Astrocyte of the cerebellum (primary cell): ENCODE measurements around the gene SELENOM.
"Not testable (repeated sequence)": the region's sequence is repeated elsewhere in the genome, so short reads cannot be mapped to it uniquely, and the experiment has no call there.

Experiments used
- DNase-seq: peaks from one replicate; pipeline ENCODE4 v3.0.0-alpha.2; 2011; ENCODE audit warnings: low read depth
- H3K4me3 ChIP-seq: 2 replicates; pipeline ENCODE4 v1.5.1; 2011; ENCODE audit warnings: mild to moderate bottlenecking, low read depth, low read length, moderate library complexity
- in situ Hi-C: cut with HindIII; loops from 2 replicates; pipeline ENCODE4 v1.10.0; 2017; ENCODE audit warnings: low sequenced_read_pairs
- TF ChIP-seq, protein P1 (sequence below): IDR thresholded peaks from 2 replicates; pipeline ENCODE4 v1.5.1; 2012; ENCODE audit warnings: low read length, low read depth, moderate library complexity, mild to moderate bottlenecking; ENCODE audit errors: missing control alignments

The SELENOM gene

GRCh38 chr22:31080848-31081649 is 26.3 kb downstream of the SELENOM start, which contains the start of gene SMTN:
TSS of gene SMTN (plus strand) at chr22:31081318. CDS start at chr22:31083259, 1,941 bp downstream.
- peak; percentile 64 for DNase-seq
- TF ChIP-seq, protein P1, sequence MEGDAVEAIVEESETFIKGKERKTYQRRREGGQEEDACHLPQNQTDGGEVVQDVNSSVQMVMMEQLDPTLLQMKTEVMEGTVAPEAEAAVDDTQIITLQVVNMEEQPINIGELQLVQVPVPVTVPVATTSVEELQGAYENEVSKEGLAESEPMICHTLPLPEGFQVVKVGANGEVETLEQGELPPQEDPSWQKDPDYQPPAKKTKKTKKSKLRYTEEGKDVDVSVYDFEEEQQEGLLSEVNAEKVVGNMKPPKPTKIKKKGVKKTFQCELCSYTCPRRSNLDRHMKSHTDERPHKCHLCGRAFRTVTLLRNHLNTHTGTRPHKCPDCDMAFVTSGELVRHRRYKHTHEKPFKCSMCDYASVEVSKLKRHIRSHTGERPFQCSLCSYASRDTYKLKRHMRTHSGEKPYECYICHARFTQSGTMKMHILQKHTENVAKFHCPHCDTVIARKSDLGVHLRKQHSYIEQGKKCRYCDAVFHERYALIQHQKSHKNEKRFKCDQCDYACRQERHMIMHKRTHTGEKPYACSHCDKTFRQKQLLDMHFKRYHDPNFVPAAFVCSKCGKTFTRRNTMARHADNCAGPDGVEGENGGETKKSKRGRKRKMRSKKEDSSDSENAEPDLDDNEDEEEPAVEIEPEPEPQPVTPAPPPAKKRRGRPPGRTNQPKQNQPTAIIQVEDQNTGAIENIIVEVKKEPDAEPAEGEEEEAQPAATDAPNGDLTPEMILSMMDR, result no peak
- in situ Hi-C loops, result no loop called here
- H3K4me3 ChIP-seq, result peak within 1 kb of the TSS; percentile 61

DNA sequence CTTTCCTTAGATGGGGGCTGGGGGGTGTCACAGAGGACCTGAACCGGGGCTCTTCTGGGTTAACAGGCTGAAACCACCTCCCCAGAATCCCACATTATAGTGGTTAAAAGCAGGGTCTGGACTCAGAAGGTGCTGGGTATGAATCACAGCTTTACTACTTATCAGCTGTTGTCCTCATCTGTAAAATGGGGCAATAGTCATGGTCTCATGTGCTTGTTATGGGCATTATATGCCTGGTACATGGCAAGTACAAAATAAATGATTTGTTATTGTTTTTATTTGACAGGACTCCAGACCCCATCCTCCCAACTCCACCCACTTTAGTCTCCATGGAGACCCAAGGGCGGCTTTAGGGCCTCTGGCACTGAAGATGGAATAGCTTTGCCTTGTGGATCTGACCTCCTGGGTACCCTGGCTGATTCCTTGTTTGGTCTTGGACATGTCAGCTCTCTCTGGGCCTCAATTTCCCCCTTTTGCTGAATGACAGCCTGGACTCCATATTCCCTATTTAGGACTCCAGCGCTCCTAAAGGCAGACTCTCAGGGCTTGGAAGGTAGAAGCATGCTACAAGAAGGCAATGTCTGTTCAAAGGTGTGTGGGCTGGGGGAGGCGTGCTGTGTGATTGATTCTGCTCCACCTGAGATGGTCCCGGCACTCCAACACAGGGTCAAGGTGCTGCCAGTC is 27.1 kb downstream of the SELENOM start:
- in situ Hi-C loops, result no loop called here
- TF ChIP-seq, protein P1, result no peak
- DNase-seq, result no peak
- H3K4me3 ChIP-seq, result peak overlapping the region; percentile 61

DNA sequence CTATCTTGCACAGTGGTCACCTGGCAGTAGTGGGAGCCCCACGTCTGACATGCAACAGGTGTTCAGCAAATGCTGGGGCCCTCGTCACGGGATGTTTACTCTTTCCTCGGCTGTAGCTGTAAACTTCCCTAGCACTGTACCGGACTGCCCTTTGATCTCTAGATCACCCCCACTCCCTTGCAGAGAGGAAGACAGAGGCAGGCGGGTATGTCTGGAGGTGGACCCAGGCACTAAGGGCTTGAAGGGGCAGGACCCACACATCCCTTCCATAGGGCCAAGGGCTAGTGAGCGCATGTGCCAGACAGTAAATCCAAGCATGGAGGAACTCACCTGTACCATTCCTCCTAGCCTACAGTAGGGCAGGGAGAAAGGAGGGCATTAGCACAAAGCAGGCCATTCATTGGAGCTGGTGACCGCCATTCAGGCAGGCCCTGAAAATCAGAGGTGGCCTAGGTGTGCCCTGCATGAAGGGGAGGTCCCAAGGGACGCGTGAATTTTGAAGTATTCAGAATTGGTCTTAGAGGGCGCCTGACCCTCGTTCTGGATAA is 28.2 kb downstream of the SELENOM start:
- no peak overlapping the region for H3K4me3 ChIP-seq
- in situ Hi-C loops, result no loop called here
- no peak for DNase-seq
- TF ChIP-seq, protein P1, result no peak

DNA sequence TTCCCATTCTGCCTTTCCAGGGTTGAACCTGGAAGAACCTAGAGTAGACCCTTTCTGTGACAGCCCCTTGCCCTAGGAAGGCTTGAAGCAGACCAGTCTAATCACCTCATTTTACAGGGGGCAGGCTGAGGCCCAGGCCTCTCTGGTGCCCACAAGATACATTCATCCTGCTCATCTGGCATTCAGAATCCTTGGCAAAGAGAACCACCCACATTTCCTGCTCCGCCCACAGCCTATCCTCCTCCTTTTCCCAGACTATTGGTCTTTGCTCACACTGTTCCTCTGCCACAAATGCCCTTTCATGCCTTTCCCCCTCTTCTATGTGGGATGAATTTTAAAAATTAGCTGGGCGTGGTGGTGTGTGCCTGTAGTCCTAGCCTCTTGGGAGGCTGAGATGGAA is 29.0 kb downstream of the SELENOM start:
- in situ Hi-C loops, DNase-seq, H3K4me3 ChIP-seq: not testable (repeated sequence)

DNA sequence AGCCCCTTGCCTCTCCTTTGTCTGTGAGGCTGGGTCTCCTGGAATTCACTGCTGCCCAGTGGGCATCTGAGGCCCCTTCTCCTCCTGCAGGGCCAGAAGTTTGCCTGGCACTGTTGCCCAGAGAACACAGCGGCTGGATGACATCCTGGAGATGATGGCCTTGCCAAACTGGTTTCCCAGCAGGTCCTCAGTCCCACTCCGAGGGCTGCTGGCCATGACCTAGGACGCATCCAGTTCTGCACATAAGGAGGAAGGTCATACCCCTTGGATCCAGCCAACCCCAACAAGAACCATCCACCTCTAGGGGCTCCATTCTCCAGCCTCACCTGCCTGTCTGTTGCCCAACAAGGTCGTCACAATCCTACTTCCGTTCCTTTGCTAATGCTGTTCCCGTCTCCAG is 29.7 kb downstream of the SELENOM start:
- in situ Hi-C loops, result no loop called here
- TF ChIP-seq, protein P1, result no peak
- no peak overlapping the region for H3K4me3 ChIP-seq
- no peak for DNase-seq

DNA sequence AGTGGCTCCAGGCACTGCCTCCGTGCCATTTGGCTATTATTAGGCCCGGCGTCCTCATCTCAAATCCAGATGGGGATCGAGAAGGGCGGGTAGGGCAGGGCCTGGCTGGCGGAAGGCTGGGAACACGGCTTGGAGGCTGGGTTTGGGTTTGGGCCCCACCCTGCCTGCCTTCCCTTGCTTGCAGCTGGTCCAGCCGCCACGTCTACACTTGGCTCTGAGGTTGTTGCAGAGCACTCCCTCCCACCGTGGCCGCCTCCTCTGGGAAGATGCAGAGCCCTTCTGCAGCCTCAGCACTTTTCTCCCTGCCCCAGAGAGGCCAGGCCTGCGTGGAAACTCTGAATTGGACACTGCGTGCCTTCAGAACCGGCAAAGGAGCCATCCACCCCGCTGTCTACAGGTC is 31.4 kb downstream of the SELENOM start:
- DNase-seq, result no peak
- no peak overlapping the region for H3K4me3 ChIP-seq
- in situ Hi-C loops, result no loop called here
- TF ChIP-seq, protein P1, result no peak

DNA sequence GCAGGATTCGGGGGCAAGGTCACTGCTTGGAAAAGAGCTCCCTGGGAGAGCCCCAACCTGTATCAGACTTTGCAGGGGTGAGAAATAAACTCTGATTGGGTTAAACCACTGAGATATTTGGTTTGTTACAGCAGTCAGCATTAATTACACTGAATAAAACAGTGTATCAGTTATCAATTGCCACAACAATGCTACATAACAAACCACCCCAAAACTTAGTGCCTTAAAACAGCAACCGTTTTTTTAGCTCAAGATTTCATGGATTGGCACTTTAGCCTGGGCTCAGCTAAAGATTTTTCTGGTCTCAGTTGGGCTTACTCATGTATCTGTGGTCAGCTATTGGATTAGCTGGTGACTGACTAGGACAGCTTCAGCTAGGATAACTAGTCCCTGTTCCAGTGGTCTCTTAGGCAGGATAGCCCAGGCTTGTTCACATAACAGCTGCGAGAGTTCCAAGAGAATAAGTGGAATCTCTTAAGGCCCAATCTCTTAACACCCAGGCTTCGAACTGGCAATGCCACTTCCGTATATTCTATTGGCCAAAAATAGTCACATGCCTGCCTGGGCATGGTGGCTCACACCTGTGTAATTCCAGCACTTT is 33.7 kb downstream of the SELENOM start:
- in situ Hi-C loops, DNase-seq, H3K4me3 ChIP-seq: not testable (repeated sequence)

DNA sequence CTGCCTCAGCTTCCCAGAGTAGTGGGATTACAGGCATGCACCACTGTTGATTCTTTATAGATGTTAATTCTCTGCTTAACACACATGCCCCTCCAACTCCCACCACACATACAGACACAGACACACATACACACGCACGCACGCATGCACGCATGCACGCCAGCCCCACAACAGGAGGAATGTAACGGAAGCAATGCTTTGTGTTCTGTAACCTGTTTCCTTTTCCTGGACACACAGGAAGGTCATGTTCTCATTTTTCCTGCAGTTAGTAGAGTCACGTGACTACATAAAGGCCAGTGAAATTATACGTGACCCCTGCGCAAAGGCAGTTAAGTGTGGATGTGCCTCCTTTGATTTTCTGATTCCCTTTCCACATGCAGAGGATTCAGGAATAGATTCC is 34.2 kb downstream of the SELENOM start:
- DNase-seq, in situ Hi-C loops: not testable (repeated sequence)

GRCh38 chr22:31069691-31070314 is 37.6 kb downstream of the SELENOM start:
- in situ Hi-C loops, H3K4me3 ChIP-seq, DNase-seq: not testable (repeated sequence)

More for the DNA sequence above, 34.2 kb downstream of the SELENOM start:
- not testable (repeated sequence) for H3K4me3 ChIP-seq
